HEK293 (cell line): ENCODE results near the gene SORCS3.

Source experiments
- ZNF670 ChIP-seq: fragments of 450-650 bp; formaldehyde crosslinking; IDR thresholded peaks from 2 replicates; pipeline ENCODE4 v1.5.1; 2016; ENCODE audit warnings: missing biosample characterization, missing genetic modification characterization, low read depth
- ZNF677 ChIP-seq: fragments of 450-650 bp; IDR thresholded peaks from 2 replicates; pipeline ENCODE4 v1.5.0; 2018; ENCODE audit warnings: missing biosample characterization, mild to moderate bottlenecking, missing genetic modification characterization, moderate library complexity
- ZNF837 ChIP-seq: fragments of 450-650 bp; formaldehyde crosslinking; IDR thresholded peaks from 2 replicates; pipeline ENCODE4 v1.5.1; 2016; ENCODE audit warnings: missing biosample characterization, missing genetic modification characterization
- TF ChIP-seq, protein P1 (sequence below): fragments of 450-650 bp; formaldehyde crosslinking; IDR thresholded peaks from 2 replicates; pipeline ENCODE4 v1.5.1; 2016; ENCODE audit warnings: missing biosample characterization, missing genetic modification characterization

DNA sequence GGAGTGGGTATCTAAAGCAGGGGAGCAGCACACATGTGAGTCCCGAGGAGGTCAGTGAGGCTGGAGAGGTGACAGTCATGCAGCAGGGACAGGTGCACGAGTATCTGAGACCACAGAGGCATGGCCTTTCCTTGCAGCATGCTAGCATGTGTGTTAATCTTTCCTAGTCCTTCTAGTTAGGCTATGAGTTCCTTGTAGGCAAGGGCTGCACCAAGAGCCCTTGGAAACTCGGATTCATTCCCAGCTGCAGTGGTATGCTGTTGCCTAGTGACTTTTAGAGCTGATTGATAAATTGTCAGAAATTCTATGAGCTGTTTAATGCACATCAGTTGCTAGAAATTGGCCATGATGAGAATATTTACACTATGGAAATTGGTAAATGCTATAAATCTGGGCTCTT lies 132.0 kb downstream of the SORCS3 start:
- TF ChIP-seq, protein P1, sequence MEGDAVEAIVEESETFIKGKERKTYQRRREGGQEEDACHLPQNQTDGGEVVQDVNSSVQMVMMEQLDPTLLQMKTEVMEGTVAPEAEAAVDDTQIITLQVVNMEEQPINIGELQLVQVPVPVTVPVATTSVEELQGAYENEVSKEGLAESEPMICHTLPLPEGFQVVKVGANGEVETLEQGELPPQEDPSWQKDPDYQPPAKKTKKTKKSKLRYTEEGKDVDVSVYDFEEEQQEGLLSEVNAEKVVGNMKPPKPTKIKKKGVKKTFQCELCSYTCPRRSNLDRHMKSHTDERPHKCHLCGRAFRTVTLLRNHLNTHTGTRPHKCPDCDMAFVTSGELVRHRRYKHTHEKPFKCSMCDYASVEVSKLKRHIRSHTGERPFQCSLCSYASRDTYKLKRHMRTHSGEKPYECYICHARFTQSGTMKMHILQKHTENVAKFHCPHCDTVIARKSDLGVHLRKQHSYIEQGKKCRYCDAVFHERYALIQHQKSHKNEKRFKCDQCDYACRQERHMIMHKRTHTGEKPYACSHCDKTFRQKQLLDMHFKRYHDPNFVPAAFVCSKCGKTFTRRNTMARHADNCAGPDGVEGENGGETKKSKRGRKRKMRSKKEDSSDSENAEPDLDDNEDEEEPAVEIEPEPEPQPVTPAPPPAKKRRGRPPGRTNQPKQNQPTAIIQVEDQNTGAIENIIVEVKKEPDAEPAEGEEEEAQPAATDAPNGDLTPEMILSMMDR (tag by site-specific recombination): no peak
- TF ChIP-seq ZNF677 (tag by site-specific recombination): no peak
- no peak for TF ChIP-seq ZNF670 (tag by site-specific recombination)
- TF ChIP-seq ZNF837: no peak
